Osteoblast (primary cell): ENCODE measurements around the gene PIK3AP1. TPM values are rescaled to one million over a fixed set of nuclear protein-coding genes. Genes with fewer than 3 reads are reported as not detected.
"Not testable (repeated sequence)": the region's sequence is repeated elsewhere in the genome, so short reads cannot be mapped to it uniquely, and the experiment has no call there.

Experiments used
- DNase-seq: peaks from one replicate; pipeline ENCODE4 v3.0.0; 2011; ENCODE audit warnings: low spot score, mixed read lengths; ENCODE audit not compliant: insufficient read length; ENCODE audit errors: missing footprints
- H2AFZ ChIP-seq: 2 replicates; pipeline ENCODE4 v1.6.0; 2011; ENCODE audit warnings: mild to moderate bottlenecking, low read length
- H3K27ac ChIP-seq: 2 replicates; pipeline ENCODE4 v1.5.1; 2011; ENCODE audit warnings: mild to moderate bottlenecking, low read depth, low read length, moderate library complexity
- H3K27me3 ChIP-seq: 2 replicates; pipeline ENCODE4 v1.6.0; 2012; ENCODE audit warnings: mild to moderate bottlenecking, control low read depth, inconsistent platforms, low read length, moderate library complexity; ENCODE audit not compliant: insufficient read depth
- H3K36me3 ChIP-seq: 2 replicates; pipeline ENCODE4 v1.5.1; 2011; ENCODE audit warnings: mild to moderate bottlenecking, low read length, control low read depth, moderate library complexity; ENCODE audit not compliant: insufficient read depth
- H3K4me1 ChIP-seq: 2 replicates; pipeline ENCODE4 v1.5.1; 2011; ENCODE audit warnings: mild to moderate bottlenecking, low read length, control low read depth, moderate library complexity; ENCODE audit not compliant: insufficient read depth
- H3K4me2 ChIP-seq: 2 replicates; pipeline ENCODE4 v1.6.0; 2011; ENCODE audit warnings: mild to moderate bottlenecking, low read length; ENCODE audit not compliant: insufficient read depth
- H3K4me3 ChIP-seq: fragments of 200-600 bp; sonication (generic); 3 replicates; pipeline ENCODE4 v1.5.1; 2012; ENCODE audit warnings: mild to moderate bottlenecking, low read length, inconsistent platforms; ENCODE audit not compliant: insufficient read depth
- H3K79me2 ChIP-seq: 2 replicates; pipeline ENCODE4 v1.6.0; 2012; ENCODE audit warnings: mild to moderate bottlenecking, low read length, control low read depth, inconsistent platforms; ENCODE audit not compliant: insufficient read depth
- H3K9me3 ChIP-seq: 2 replicates; pipeline ENCODE4 v1.5.1; 2011; ENCODE audit warnings: low read depth, low read length, control low read depth
- H4K20me1 ChIP-seq: 2 replicates; pipeline ENCODE4 v1.6.0; 2012; ENCODE audit warnings: mild to moderate bottlenecking, low read length, control low read depth; ENCODE audit not compliant: insufficient read depth
- CTCF ChIP-seq: IDR thresholded peaks from 2 replicates; pipeline ENCODE4 v1.5.1; 2011; ENCODE audit warnings: mild to moderate bottlenecking, low read depth, low read length, moderate library complexity; ENCODE audit errors: extremely low read depth
- small RNA-seq: library from RNA; depleted of rRNA; stranded (forward); fragments of <200 nt; gene quantifications from one replicate; pipeline ENCODE3, GENCODE V24; 2012
- total RNA-seq: library from RNA; depleted of rRNA; stranded (reverse); fragments of >200 nt; gene quantifications from 2 replicates; pipeline ENCODE4 v1.2.3, GENCODE V29; 2012

PIK3AP1 gene
- total RNA-seq, 1 donor: 0.36 TPM

GRCh38 chr10:96555330-96555729, 165.0 kb downstream of the PIK3AP1 start:
- H2AFZ ChIP-seq: no peak overlapping the region
- H3K4me2 ChIP-seq: no peak overlapping the region
- no peak overlapping the region for H3K27ac ChIP-seq
- H3K4me3 ChIP-seq: no peak overlapping the region
- H3K36me3 ChIP-seq: peaks cover 62% of the 10 kb centered on the region
- H3K27me3 ChIP-seq: no peaks in the 10 kb centered on the region
- H3K79me2 ChIP-seq: peaks cover 64% of the 10 kb centered on the region
- DNase-seq: no peak
- no peaks in the 10 kb centered on the region for H3K9me3 ChIP-seq
- TF ChIP-seq CTCF: no peak
- peaks cover 35% of the 10 kb centered on the region for H4K20me1 ChIP-seq
- H3K4me1 ChIP-seq: no peaks in the 10 kb centered on the region

- Histone ChIP-seq H3K27me3 (no peaks in the 10 kb centered on the region), H3K36me3 (peaks cover 51% of the 10 kb centered on the region), H3K79me2 (peaks cover 46% of the 10 kb centered on the region), H3K27ac (no peak overlapping the region), H4K20me1 (peaks cover 7% of the 10 kb centered on the region), H3K9me3 (no peaks in the 10 kb centered on the region), H3K4me2 (no peak overlapping the region), H2AFZ (no peak overlapping the region), H3K4me1 (no peaks in the 10 kb centered on the region), H3K4me3 (no peak overlapping the region)
- no peak for TF ChIP-seq CTCF
- no peak for DNase-seq
These were observed 171.7 kb downstream of the PIK3AP1 start for GRCh38 chr10:96548589-96548988.

GRCh38 chr10:96545558-96545957, 174.8 kb downstream of the PIK3AP1 start:
- not testable (repeated sequence) for H4K20me1 ChIP-seq, DNase-seq, H3K4me3 ChIP-seq, H2AFZ ChIP-seq, H3K27me3 ChIP-seq, H3K9me3 ChIP-seq, H3K27ac ChIP-seq, H3K4me1 ChIP-seq, H3K4me2 ChIP-seq
- Histone ChIP-seq H3K36me3 (peaks cover 44% of the 10 kb centered on the region), H3K79me2 (peaks cover 51% of the 10 kb centered on the region)

Small RNA genes within 50 kb of the gene (small RNA-seq; reads per million reads assigned to genes)
- gene RNA5SP324: not detected
- not detected for gene RNU6-1274P

Other genes starting within 250 kb of the PIK3AP1 start
- gene TLL2, start 206.6 kb downstream of the PIK3AP1 start, total RNA-seq: under 0.01 and 0.36 TPM in 2 replicates
- gene TM9SF3, start 133.5 kb downstream of the PIK3AP1 start, total RNA-seq: 118 and 124 TPM in 2 replicates
- 19.2 and 25.0 TPM in 2 replicates for gene LCOR, start 111.8 kb upstream of the PIK3AP1 start, total RNA-seq